Effector memory CD4-positive, alpha-beta T cell (primary cell): ENCODE measurements around the gene PNPO.
A peak's percentile ranks its signal among the peaks of the same experiment; 100 is the strongest.

Source experiments
- DNase-seq, 3 donors: peaks; one replicate each; pipeline ENCODE4 v3.0.0-alpha.2; 2020
- H3K27ac ChIP-seq: 2 replicates; pipeline ENCODE4 v1.7.0; 2013; ENCODE audit warnings: mild to moderate bottlenecking, low read length, moderate library complexity; ENCODE audit not compliant: insufficient read depth, poor library complexity, severe bottlenecking
- H3K27me3 ChIP-seq: replicated peaks from 2 replicates; pipeline ENCODE4 v1.7.0; 2013; ENCODE audit warnings: mild to moderate bottlenecking, low read length; ENCODE audit not compliant: insufficient read depth, control insufficient read depth, poor library complexity, severe bottlenecking
- H3K36me3 ChIP-seq: 2 replicates; pipeline ENCODE4 v1.7.0; 2013; ENCODE audit warnings: mild to moderate bottlenecking, low read length, moderate library complexity; ENCODE audit not compliant: control insufficient read depth, insufficient read depth
- H3K4me1 ChIP-seq: 2 replicates; pipeline ENCODE4 v1.7.0; 2013; ENCODE audit warnings: low read length, mild to moderate bottlenecking; ENCODE audit not compliant: control insufficient read depth, insufficient read depth, poor library complexity, severe bottlenecking
- H3K4me3 ChIP-seq: 2 replicates; pipeline ENCODE4 v1.7.0; 2013; ENCODE audit warnings: low read length, low read depth, mild to moderate bottlenecking; ENCODE audit not compliant: insufficient read depth, poor library complexity, severe bottlenecking
- H3K9me3 ChIP-seq: 2 replicates; pipeline ENCODE4 v1.7.0; 2013; ENCODE audit warnings: mild to moderate bottlenecking, low read length, moderate library complexity; ENCODE audit not compliant: control insufficient read depth

The PNPO gene

DNA sequence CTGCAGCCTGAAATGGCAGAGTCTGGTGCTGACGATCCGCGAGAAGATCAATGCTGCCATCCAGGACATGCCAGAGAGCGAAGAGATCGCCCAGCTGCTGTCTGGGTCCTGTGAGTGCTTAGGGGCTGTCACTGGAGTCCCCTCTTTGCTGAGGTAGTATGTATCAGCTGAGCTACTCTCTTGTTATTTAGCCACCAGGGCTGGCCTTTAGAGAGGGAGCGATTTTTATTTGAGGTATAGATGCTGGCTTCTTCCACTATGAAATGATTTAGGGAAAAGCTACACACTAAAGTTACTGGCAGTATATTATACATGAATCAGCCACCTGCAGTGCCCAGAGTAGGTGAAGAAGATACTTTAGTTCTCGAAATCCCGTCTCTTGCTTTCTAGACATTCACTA is 32.2 kb downstream of the PNPO start:
- peaks cover 30% of the 10 kb centered on the region for H3K36me3 ChIP-seq
- no peaks in the 10 kb centered on the region for H3K27me3 ChIP-seq
- H3K27ac ChIP-seq = no peak overlapping the region
- no peaks in the 10 kb centered on the region for H3K9me3 ChIP-seq
- no peak for DNase-seq
- H3K4me3 ChIP-seq = no peak overlapping the region
- peaks cover 17% of the 10 kb centered on the region for H3K4me1 ChIP-seq

DNA sequence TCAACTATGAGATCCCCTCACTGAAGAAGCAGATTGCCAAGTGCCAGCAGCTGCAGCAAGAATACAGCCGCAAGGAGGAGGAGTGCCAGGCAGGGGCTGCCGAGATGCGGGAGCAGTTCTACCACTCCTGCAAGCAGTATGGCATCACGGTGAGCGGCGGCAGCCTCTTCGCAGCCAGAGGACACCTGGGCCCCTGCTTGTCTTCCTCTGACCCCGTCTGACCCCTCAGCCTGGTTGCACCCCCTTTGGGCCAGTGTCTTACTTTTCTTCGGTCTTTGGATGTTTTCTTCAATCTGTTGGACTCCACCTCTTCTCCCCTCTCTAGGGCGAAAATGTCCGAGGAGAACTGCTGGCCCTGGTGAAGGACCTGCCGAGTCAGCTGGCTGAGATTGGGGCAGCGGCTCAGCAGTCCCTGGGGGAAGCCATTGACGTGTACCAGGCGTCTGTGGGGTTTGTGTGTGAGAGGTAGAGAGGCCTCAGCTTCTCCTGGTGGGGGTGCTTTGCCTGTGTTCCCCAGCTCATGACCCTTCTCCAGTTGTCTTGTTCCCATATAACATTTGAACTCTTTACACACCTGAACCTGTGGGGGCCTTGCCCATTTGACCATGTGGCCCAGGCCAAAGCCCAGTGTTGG is 33.9 kb downstream of the PNPO start:
- no peaks in the 10 kb centered on the region for H3K27me3 ChIP-seq
- no peaks in the 10 kb centered on the region for H3K9me3 ChIP-seq
- peaks cover 48% of the 10 kb centered on the region for H3K36me3 ChIP-seq
- peaks cover 10% of the 10 kb centered on the region for H3K4me1 ChIP-seq
- H3K4me3 ChIP-seq = no peak overlapping the region
- H3K27ac ChIP-seq = no peak overlapping the region
- DNase-seq = no peak

DNA sequence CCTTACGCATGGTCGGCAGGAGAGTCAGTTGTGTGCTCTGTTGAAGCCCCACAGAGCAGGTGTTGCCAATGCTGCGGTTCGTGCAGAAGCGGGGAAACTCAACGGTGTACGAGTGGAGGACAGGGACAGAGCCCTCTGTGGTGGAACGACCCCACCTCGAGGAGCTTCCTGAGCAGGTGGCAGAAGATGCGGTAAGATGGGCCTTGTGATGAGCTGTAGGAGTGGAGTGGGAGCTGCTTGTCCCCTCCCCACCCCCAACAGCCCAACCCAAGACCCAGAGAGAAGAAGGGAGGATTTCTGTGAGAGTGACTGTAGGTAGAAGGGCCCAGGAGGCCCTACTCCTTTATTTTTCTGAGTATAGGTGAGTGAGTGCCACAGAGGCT is 34.4 kb downstream of the PNPO start:
- no peak overlapping the region for H3K4me3 ChIP-seq
- H3K9me3 ChIP-seq = no peaks in the 10 kb centered on the region
- H3K27ac ChIP-seq = no peak overlapping the region
- H3K36me3 ChIP-seq = peaks cover 53% of the 10 kb centered on the region
- peaks cover 8% of the 10 kb centered on the region for H3K4me1 ChIP-seq
- no peak for DNase-seq
- H3K27me3 ChIP-seq = no peaks in the 10 kb centered on the region

DNA sequence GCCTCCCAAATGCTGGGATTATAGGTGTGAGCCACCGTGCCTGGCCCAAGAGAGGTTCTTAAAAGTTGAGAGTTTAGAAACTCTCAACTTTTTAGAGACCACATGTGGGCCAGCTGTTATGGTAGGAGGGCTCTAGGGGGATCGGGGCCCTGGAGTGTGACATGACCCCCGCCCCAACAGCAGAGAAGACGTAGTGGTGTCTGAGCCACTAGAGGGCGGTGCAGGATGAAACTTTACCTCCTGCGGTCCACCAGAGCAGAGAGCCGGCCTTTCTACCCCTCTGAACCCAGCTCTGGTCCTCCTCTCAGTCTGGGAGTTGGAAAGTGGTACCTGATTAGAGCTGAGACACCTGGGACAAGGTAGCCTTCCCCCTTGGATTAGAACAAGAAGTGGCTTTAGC is 37.0 kb downstream of the PNPO start:
- H3K27me3 ChIP-seq = no peaks in the 10 kb centered on the region
- no peak overlapping the region for H3K27ac ChIP-seq
- peaks cover 76% of the 10 kb centered on the region for H3K36me3 ChIP-seq
- H3K9me3 ChIP-seq = no peaks in the 10 kb centered on the region
- no peak overlapping the region for H3K4me3 ChIP-seq
- peak in 1 of 3 donors; percentile 20 for DNase-seq
- H3K4me1 ChIP-seq = peaks cover 5% of the 10 kb centered on the region

DNA sequence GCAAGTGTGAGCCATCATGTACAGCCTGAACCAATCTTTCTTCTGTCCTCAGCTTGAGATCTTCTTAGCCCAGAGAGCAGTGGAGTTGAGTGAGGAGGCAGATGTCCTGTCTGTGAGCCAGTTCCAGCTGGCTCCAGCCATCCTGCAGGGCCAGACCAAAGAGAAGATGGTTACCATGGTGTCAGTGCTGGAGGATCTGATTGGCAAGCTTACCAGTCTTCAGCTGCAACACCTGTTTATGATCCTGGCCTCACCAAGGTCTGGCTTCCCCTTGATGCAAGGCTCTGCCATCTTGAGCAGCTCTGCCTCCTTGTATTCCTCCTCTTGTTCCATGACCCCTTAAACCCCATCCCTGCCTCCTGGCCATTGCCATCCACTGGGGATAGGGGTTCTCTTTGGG is 39.2 kb downstream of the PNPO start:
- H3K9me3 ChIP-seq = no peaks in the 10 kb centered on the region
- no peak overlapping the region for H3K4me3 ChIP-seq
- peaks cover 68% of the 10 kb centered on the region for H3K36me3 ChIP-seq
- no peak overlapping the region for H3K27ac ChIP-seq
- peaks cover 5% of the 10 kb centered on the region for H3K4me1 ChIP-seq
- DNase-seq = no peak
- no peaks in the 10 kb centered on the region for H3K27me3 ChIP-seq

DNA sequence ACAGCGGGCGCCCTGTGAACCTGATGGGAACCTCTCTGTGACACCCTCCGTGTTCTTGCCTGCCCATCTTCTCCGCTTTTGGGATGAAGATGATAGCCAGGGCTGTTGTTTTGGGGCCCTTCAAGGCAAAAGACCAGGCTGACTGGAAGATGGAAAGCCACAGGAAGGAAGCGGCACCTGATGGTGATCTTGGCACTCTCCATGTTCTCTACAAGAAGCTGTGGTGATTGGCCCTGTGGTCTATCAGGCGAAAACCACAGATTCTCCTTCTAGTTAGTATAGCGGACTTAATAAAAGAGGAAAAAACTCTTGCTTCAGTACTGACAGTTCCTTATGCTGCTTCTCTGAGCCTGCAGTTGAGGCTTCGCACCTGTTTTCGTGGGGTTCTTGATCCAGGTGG is 40.1 kb downstream of the PNPO start:
- Histone ChIP-seq H3K36me3 (peaks cover 62% of the 10 kb centered on the region), H3K27me3 (no peaks in the 10 kb centered on the region), H3K9me3 (no peaks in the 10 kb centered on the region), H3K4me3 (no peak overlapping the region), H3K4me1 (peaks cover 5% of the 10 kb centered on the region), H3K27ac (no peak overlapping the region)
- DNase-seq = no peak

DNA sequence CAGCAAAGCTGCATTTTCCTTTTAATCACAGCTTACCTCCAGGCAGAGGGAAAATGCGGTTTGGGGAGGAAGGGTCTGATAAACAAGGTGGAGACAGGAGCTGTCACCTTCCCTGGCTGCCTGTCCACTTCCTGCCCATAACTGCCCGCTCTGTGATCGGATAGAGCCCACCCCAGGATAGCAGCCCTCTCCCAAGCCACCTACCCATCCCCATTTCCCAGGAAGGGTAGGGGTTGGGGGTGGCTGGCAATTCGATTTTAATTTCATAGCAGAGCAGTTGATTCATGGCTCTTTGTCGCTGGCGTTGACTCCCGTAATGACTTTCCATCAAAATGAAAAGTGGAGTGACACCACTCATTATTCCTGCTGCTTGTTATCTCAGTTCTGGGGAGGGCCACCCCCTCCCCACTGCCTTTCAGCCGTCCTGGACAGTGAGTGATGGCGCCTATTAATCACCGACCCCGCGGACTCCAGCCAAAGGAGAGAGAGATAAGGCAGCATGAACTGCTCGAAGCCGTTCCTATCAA is 40.8 kb downstream of the PNPO start:
- Histone ChIP-seq H3K4me3 (no peak overlapping the region), H3K9me3 (no peaks in the 10 kb centered on the region), H3K27me3 (no peaks in the 10 kb centered on the region), H3K4me1 (peaks cover 5% of the 10 kb centered on the region), H3K27ac (no peak overlapping the region), H3K36me3 (peaks cover 58% of the 10 kb centered on the region)
- DNase-seq = no peak

DNA sequence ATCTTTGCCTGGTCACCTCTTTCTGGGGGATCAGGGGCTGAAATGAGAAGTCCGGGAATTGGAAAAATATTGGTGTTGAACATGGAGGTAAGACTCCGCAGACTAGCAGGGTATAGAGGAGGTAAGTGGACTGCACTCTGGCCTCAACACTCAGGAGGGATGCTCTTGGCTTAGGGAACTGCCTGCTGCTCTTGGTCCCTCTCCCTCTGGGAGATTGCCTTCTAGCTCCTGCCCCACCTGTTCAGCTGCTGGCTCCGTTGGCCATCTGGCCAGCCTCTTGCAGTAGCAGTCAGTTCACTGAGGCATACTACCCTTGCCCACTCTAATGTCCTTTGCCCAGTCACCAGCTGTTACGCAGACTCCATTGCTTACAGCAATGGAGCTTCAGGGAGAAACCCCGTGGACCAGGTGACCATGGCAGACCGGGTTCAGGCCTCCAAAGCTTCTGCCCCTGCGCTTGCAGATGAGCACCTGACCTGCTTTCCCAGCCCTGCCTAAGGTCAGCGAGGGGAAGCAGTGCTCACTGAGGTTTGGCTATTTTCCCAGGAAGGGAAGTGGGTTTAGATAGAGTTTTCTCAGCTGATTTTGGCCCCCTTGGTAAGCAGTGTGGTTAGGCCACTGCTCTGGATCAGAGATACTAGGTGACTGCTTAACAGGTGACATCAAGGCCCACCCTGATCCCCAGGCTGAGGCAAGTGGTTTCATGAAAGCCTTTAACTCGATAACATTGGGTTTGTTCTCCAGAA is 41.4 kb downstream of the PNPO start:
- no peak for DNase-seq
- no peak overlapping the region for H3K27ac ChIP-seq
- peaks cover 53% of the 10 kb centered on the region for H3K36me3 ChIP-seq
- no peaks in the 10 kb centered on the region for H3K9me3 ChIP-seq
- H3K4me1 ChIP-seq = peaks cover 5% of the 10 kb centered on the region
- no peaks in the 10 kb centered on the region for H3K27me3 ChIP-seq
- H3K4me3 ChIP-seq = no peak overlapping the region

DNA sequence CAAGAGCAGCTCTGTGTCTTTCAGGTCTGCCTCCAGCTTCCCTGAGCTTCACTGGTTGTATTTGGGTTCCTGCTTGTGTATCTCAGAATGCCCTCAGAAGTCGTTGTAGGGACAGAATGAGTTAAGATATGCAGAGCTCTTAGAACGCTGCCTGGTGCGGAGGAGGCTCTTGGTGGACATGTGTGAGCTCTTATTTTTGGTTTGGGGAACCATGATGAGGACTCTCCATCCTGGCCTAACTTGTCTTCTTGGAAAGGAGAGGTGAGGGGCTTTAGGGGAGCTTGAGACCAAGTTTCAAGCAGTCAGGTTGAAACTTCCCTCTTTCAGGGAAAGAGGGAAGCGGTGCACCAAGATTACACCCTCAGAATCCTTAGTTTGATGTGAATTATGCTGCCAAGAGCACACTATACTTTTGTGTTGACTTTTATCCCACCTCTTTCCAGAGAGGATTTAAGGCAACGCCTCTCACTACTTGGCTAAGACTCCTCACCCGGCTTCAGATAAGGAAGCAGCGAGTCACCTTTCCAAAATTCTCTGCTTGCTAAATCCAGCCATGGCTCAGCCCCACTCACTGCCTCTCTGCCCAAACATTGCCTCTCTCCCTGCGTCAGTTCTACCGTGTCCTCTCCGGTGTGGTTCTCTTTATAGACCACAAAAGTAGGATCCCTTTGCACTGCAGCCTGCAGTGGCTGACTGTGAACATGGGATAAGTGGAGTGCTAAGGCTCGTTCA is 42.3 kb downstream of the PNPO start:
- H3K4me1 ChIP-seq = peaks cover 5% of the 10 kb centered on the region
- DNase-seq = no peak
- no peak overlapping the region for H3K4me3 ChIP-seq
- H3K27ac ChIP-seq = no peak overlapping the region
- no peaks in the 10 kb centered on the region for H3K27me3 ChIP-seq
- H3K36me3 ChIP-seq = peaks cover 50% of the 10 kb centered on the region
- no peaks in the 10 kb centered on the region for H3K9me3 ChIP-seq

DNA sequence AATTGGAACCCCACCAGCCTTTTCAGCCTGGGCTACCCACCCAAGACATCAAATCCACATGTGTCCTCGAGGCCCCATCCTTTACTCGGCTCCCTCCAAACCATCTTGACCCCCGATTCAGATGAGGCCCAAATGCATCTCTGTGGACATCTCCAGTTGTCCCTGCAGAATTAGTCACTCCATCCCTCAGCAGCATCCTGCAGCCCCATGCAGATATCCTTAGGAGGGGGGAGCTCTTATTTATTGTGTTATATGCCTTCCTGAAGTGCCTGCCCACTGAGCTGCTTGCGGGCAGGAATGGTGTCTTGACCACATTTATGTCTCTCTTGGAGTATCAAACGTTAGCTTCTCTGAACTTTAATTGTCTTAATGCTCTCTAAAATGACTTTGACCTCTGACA is 45.1 kb downstream of the PNPO start:
- peaks cover 5% of the 10 kb centered on the region for H3K4me1 ChIP-seq
- no peak for DNase-seq

More for the DNA sequence above, 45.1 kb downstream of the PNPO start:
- Histone ChIP-seq H3K27ac (no peak overlapping the region), H3K27me3 (no peaks in the 10 kb centered on the region), H3K36me3 (peaks cover 23% of the 10 kb centered on the region), H3K4me3 (no peak overlapping the region), H3K9me3 (no peaks in the 10 kb centered on the region)
